Activated CD4-positive, alpha-beta T cell treated with anti-CD3 and anti-CD28 coated beads, Interleukin-2, amount 50 U/mL, for 24 hours (primary cell): ENCODE results near the gene COX5B.

ENCODE experiments used
- DNase-seq, 2 donors: peaks; one replicate each; pipeline ENCODE4 v3.0.0-alpha.2; 2020; ENCODE audit warnings: low read depth in 1 of 2, low spot score in 1 of 2

COX5B gene

DNA sequence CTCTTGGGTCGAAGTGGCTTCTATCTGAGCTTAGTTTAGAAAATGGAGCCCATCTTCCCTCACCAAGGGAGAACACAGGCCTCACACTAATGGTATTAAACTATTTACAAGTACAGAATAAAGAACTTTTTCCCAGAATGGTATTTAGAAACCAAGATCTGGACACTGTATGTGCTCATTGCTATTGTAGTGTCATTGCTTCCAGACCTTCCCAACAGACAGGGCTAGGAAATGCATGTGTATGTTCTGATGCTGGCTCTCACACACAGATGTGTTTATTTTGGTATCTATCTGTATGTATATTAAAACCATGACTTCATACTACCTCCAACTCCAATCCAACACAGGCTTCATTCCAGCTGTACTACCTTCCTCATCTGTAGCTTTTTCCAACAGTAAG lies 8.0 kb downstream of the COX5B start:
- DNase-seq, result no peak

GRCh38 chr2:97654309-97654708 lies 8.4 kb downstream of the COX5B start:
- DNase-seq, result no peak

GRCh38 chr2:97654791-97655190 lies 8.9 kb downstream of the COX5B start:
- DNase-seq, result no peak

GRCh38 chr2:97656129-97656755 lies 10.4 kb downstream of the COX5B start:
- no peak for DNase-seq

DNA sequence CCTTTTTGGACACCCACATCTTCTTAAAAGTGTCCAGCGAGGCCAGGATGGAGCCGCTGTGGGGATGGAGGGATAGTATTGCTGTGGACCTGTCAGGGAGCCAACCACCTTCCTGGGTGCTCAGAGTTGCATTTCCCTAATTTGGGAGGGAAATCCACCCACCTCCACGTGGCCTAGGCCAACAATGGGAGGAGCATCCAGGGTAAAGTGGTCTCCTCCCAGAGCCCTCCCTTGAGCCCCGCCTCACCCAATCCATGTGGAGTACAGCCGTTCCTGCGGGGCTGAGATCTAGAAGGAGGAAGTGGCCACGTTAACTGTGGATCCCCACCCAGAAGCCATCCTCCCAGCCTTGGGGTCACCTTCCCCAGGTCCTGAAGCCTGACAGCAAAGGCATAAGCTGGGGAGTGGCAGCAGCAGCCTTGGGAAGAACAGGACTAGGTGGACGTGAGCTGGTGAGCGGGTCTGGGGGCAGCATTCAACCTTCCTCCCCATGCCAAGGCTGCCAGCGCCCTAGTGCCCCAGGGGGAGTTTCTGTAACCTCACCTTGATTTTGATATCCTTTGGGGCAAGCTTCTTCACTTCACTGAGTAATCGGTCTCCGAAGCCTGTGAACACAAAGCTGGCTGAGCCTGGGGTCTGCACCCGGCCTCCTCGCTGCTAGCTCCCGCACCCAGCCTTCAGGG lies 11.2 kb downstream of the COX5B start:
- no peak for DNase-seq

- DNase-seq, result no peak
Observed at GRCh38 chr2:97657986-97658690, 12.3 kb downstream of the COX5B start.

GRCh38 chr2:97658691-97659157 lies 12.9 kb downstream of the COX5B start:
- DNase-seq, result no peak

- DNase-seq, result no peak
Observed at GRCh38 chr2:97659256-97660043, 13.6 kb downstream of the COX5B start.

DNA sequence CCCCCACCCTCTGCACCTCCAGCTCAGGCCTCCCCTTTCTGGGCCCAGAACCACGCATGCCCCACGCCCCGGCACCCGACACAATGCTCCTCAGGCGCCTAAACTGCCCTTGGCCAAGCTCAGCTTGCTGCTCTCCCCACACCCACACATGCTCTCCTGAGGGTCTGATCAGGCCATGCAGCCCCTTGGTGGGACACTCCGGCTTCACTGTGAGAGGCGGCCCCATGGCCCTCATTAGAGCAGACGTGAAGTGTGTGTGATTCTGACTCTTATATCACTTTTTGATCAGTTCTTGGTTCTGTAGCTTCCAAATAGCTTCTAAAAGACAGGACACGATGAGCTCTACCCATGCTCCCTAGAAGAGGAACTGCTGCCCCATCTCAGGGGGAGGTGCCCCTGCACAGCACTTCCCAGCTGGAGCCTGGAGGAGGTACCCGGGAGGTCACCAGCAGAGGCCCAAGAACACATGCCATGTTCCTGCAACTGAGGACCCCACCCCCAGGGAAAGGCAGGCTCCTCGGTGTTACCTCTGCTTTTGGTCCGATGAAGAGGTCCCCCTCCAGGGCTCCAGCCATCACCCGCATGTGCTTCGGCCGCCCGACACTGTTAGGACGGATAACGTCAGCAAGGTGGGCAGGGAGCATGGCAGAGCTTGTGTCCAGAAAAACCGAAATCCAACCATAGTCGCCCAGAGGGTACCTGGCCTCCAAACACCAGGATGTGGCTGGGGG lies 14.3 kb downstream of the COX5B start:
- no peak for DNase-seq

DNA sequence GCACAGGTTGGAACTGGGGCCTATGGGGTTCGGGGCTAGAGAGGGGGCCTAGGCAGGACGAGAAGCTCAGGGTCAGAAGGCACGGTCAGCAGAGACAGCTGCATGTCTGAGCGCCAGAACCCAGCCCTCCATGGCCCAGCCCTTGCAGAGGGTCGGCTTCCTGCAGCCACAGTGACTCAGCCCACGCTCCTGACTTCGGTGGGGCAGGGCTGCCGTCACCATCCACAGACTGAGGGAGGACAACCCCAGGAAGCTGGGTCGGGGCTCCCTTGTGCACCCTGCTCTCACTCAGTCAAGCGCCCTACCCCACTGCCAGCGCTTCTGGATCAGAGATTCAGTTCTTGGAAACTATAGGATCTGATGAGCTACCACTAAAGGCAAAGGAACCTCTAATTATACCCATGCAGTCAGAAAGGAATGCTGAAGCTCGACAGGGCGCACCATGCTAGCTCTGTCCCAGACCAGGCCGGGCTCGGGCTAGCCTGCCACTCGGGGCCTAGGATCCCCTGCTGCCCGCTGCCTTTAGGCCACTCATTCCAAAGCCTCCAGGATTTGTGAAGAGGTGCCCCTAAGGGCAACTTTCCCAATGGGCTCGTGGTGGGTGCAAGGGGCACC lies 15.0 kb downstream of the COX5B start:
- no peak for DNase-seq

DNA sequence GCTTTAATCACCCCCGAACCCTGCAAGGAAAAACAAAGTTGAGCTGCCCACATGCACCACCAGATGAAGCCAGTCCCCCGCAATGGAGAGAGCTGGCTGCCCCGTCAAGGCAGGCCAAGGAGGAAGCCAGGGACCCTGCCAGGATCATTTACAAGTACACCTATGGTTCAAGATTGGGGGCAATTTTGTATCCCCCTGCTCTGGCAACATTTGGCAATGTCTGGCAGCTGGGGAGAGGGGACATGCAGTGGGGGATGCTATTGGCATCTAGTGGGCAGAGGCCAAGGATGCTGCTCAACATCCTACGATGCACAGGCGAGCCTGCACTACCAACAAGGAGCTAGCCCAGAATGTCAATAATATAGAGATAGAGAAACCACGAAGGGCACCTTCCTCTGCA lies 16.1 kb downstream of the COX5B start:
- DNase-seq, result no peak

DNA sequence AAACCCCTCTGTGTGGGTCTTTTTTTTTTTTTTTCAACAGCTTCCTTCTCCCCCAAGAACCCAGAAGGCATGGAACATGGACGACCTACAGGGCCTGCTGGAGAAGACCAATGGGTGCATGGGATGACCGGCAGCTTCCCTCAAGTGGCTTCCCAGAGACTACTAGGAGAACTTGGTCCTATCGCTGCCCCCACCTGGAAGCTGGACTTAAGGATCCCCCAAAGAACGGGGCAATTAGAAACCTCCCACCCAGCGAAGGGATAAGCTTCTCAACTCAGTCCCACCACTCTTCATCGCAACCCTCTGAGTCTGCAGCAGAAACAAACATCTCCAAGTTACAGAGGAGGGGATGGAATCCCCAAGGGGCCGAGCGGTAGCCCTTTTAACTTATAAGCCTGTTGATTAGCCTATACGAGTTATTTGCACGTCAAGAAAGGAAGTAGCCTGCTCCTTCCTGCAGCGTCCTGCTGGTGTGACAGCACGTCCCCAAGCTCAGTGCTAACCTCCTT lies 16.6 kb downstream of the COX5B start:
- no peak for DNase-seq

DNA sequence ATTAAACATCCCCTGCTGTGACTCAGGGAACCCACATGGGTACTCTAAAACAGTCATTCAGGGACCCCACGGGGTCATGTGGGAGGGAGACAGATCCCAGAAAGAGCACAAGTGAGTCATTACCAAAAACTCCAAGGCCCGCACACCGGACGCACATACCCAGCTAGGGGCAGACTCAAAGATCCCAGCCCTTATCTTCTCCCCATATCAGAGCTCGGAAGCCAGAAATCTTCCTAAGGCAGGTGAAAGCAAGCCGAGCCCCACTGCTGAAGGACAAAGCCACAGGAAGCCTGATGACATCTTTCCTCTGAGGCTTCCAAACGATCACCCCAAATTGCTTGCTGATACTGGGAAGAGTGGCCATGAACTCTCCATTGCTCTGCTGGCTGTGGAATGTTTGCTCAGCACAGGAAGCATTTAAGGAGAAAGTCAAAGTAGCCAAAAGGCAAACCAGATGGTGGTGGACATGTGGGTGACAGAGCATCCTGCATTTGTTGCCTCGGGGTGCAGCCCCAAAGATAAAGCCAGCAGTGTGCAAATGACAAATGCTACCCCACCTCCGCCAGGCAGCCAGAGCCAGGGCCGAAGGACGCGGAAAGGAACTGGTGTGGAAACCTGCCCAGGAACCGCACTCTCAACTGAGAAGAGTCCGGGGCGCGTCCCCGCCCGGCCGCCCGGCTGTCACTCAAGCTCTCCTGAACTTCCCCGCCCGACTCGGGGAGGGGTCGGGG lies 17.2 kb downstream of the COX5B start:
- DNase-seq, result peak; percentile 58 to 89

- no peak for DNase-seq
Observed at GRCh38 chr2:97663626-97663961, 17.7 kb downstream of the COX5B start.

- DNase-seq, result peak; percentile 88 to 96
Observed at GRCh38 chr2:97663962-97664635, 18.2 kb downstream of the COX5B start, which contains the start of gene ACTR1B. Gene ACTR1B (minus strand): TSS chr2:97664044. CDS start chr2:97663890, 154 bp downstream.

GRCh38 chr2:97664636-97664970 lies 18.7 kb downstream of the COX5B start:
- DNase-seq, result no peak

GRCh38 chr2:97669448-97669847 lies 23.6 kb downstream of the COX5B start, which contains the start of gene C2orf92:
Gene C2orf92 (plus strand): TSS chr2:97669713. CDS start chr2:97669789, 76 bp downstream.
- no peak for DNase-seq

- DNase-seq, result no peak
Observed at GRCh38 chr2:97670471-97670870, 24.6 kb downstream of the COX5B start.

- DNase-seq, result no peak
Observed at GRCh38 chr2:97671526-97671925, 25.7 kb downstream of the COX5B start.
